Endodermal cell (in vitro differentiated cells): ENCODE data around the gene ACTR1B. TPM values are rescaled to one million over a fixed set of nuclear protein-coding genes. Genes with fewer than 3 reads are reported as not detected.

Experiments
- DNase-seq: peaks from one replicate; pipeline ENCODE4 v3.0.0-alpha.2; 2017
- H3K27ac ChIP-seq: 2 replicates; pipeline ENCODE4 v1.5.1; 2013; ENCODE audit warnings: mild to moderate bottlenecking, low read depth, low read length, moderate library complexity
- H3K27me3 ChIP-seq: 2 replicates; pipeline ENCODE4 v1.6.1; 2013; ENCODE audit warnings: mild to moderate bottlenecking, low read length, moderate library complexity; ENCODE audit not compliant: insufficient read depth, control insufficient read depth, poor library complexity, severe bottlenecking
- H3K36me3 ChIP-seq: 2 replicates; pipeline ENCODE4 v1.7.0; 2013; ENCODE audit warnings: mild to moderate bottlenecking, low read length, moderate library complexity; ENCODE audit not compliant: control insufficient read depth, insufficient read depth
- H3K4me1 ChIP-seq: one replicate; pipeline ENCODE4 v1.7.0; 2013; ENCODE audit warnings: low read length; ENCODE audit not compliant: control insufficient read depth, insufficient read depth
- H3K4me3 ChIP-seq: 2 replicates; pipeline ENCODE4 v1.5.1; 2013; ENCODE audit warnings: mild to moderate bottlenecking, low read length, moderate library complexity
- H3K9ac ChIP-seq: 2 replicates; pipeline ENCODE4 v1.6.1; 2013; ENCODE audit warnings: mild to moderate bottlenecking, low read length, moderate library complexity; ENCODE audit not compliant: poor library complexity, severe bottlenecking; ENCODE audit errors: extremely low read depth
- H3K9me3 ChIP-seq: 2 replicates; pipeline ENCODE4 v1.6.1; 2013; ENCODE audit warnings: mild to moderate bottlenecking, low read length, moderate library complexity; ENCODE audit not compliant: control insufficient read depth
- H3K27ac Mint-ChIP-seq: 2 replicates; pipeline ENCODE4 v1.8.0; 2020; ENCODE audit warnings: mixed read lengths
- H3K27me3 Mint-ChIP-seq: 2 replicates; pipeline ENCODE4 v1.8.0; 2021; ENCODE audit warnings: mild to moderate bottlenecking, mixed read lengths; ENCODE audit not compliant: insufficient read depth
- H3K36me3 Mint-ChIP-seq: 2 replicates; pipeline ENCODE4 v1.8.0; 2020; ENCODE audit warnings: low read depth, mixed read lengths
- H3K4me1 Mint-ChIP-seq: 2 replicates; pipeline ENCODE4 v1.8.0; 2020; ENCODE audit warnings: mixed read lengths
- H3K4me3 Mint-ChIP-seq: 2 replicates; pipeline ENCODE4 v1.8.0; 2020; ENCODE audit warnings: mild to moderate bottlenecking, moderate library complexity, mixed read lengths
- H3K9me3 Mint-ChIP-seq: 2 replicates; pipeline ENCODE4 v1.8.0; 2020; ENCODE audit warnings: mild to moderate bottlenecking, mixed read lengths
- CTCF ChIP-seq: fragments of 200-600 bp; sonication (generic); conservative IDR thresholded peaks from 2 replicates; pipeline ENCODE4 v1.5.0; 2021; ENCODE audit warnings: antibody characterized with exemption, mild to moderate bottlenecking
- WGBS, 2 experiments: methylation state at CpG; one replicate each; pipeline versions ENCODE4 v1.1.5 to v1.1.7; 2013; ENCODE audit warnings: missing lambda C conversion rate in 2 of 2, mixed read lengths in 1 of 2; ENCODE audit not compliant: insufficient coverage in 1 of 2, insufficient read length in 1 of 2; 5-methylcytosine and 5-hydroxymethylcytosine counted together
- total RNA-seq, 2 donors: library from RNA; stranded (reverse); fragmentation: NEBNext Ultra II Directional in 1 of 2; extraction: Animal tissue kit (Norgen Biotek cat#: 25700) in 1 of 2; gene quantifications; 2 replicates in 1 of 2; 3 replicates in 1 of 2; pipeline ENCODE4 v1.2.1, GENCODE V29; 2021

Gene ACTR1B
- total RNA-seq, 2 donors from 2014 or later, result 71.8 to 75.0 TPM

GRCh38 chr2:97654791-97655190 is 9.1 kb downstream of the ACTR1B start:
- Mint-ChIP-seq H3K27ac (no peak overlapping the region), H3K9me3 (peaks cover 27% of the 10 kb centered on the region), H3K4me3 (no peak overlapping the region), H3K4me1 (no peaks in the 10 kb centered on the region), H3K36me3 (peaks cover 66% of the 10 kb centered on the region), H3K27me3 (no peaks in the 10 kb centered on the region)
- peaks cover 9% of the 10 kb centered on the region for H3K9me3 ChIP-seq
- no peaks in the 10 kb centered on the region for H3K4me1 ChIP-seq
- H3K36me3 ChIP-seq, result peaks cover 36% of the 10 kb centered on the region
- H3K27me3 ChIP-seq, result no peaks in the 10 kb centered on the region
- H3K9ac ChIP-seq, result no peak overlapping the region
- 88% methylated on average over 2 of the region's 2 CpGs; no CpG with 5 or more reads in 1 of the 2 experiments for WGBS, 2 experiments
- H3K27ac ChIP-seq, result no peak overlapping the region
- H3K4me3 ChIP-seq, result no peak overlapping the region
- no peak for DNase-seq
- no peak for TF ChIP-seq CTCF

- peaks cover 27% of the 10 kb centered on the region for H3K9me3 Mint-ChIP-seq
Measured at GRCh38 chr2:97654309-97654708, 9.5 kb downstream of the ACTR1B start.

GRCh38 chr2:97653874-97654273 is 10.0 kb downstream of the ACTR1B start:
- Histone ChIP-seq H3K27ac (no peak overlapping the region), H3K9me3 (peaks cover 9% of the 10 kb centered on the region), H3K9ac (no peak overlapping the region), H3K27me3 (no peaks in the 10 kb centered on the region), H3K4me3 (no peak overlapping the region), H3K36me3 (peaks cover 45% of the 10 kb centered on the region), H3K4me1 (no peaks in the 10 kb centered on the region)
- Mint-ChIP-seq H3K4me3 (no peak overlapping the region), H3K4me1 (no peaks in the 10 kb centered on the region), H3K36me3 (peaks cover 74% of the 10 kb centered on the region), H3K27ac (no peak overlapping the region), H3K9me3 (peaks cover 27% of the 10 kb centered on the region), H3K27me3 (no peaks in the 10 kb centered on the region)
- 86% methylated on average over 1 of the region's 1 CpG; no CpG with 5 or more reads in 1 of the 2 experiments for WGBS, 2 experiments
- TF ChIP-seq CTCF, result no peak
- DNase-seq, result no peak

More at GRCh38 chr2:97654309-97654708, 9.5 kb downstream of the ACTR1B start:
- no peak for TF ChIP-seq CTCF
- Histone ChIP-seq H3K4me3 (no peak overlapping the region), H3K9me3 (peaks cover 9% of the 10 kb centered on the region), H3K4me1 (no peaks in the 10 kb centered on the region), H3K36me3 (peaks cover 41% of the 10 kb centered on the region), H3K27me3 (no peaks in the 10 kb centered on the region), H3K9ac (no peak overlapping the region), H3K27ac (no peak overlapping the region)
- H3K36me3 Mint-ChIP-seq, result peaks cover 69% of the 10 kb centered on the region
- H3K4me3 Mint-ChIP-seq, result no peak overlapping the region
- H3K27me3 Mint-ChIP-seq, result no peaks in the 10 kb centered on the region
- no peak for DNase-seq
- H3K27ac Mint-ChIP-seq, result no peak overlapping the region
- WGBS, 2 experiments, result 86 to 88% methylated on average over 5 of the region's 5 CpGs
- H3K4me1 Mint-ChIP-seq, result no peaks in the 10 kb centered on the region
